Measurements from ENCODE around the gene KISS1R. TPM values are rescaled to one million over a fixed set of nuclear protein-coding genes. Genes with fewer than 3 reads are reported as not detected.

KISS1R gene
- total RNA-seq, 1 donor from 2014 or later = 8.0 TPM

DNA sequence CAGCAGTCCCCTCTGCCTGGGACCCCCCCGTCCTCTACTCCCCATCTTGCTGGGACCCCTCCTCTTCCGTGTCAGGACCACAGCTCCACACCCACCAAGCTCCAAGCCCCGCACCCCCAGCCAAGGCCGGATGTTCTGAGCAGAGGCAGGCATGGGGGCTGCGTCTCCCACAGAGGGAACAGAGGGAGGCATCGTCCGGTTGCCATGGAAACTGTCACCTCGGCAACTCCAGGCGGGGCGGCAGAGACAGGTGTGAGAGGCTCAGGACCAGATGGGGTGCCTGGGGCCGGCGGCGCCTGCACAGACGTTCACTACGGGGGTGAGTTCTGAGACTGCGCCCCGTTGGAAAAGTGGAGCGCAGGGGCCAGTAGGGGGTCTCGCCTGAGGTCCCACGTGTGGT is 18.5 kb upstream of the KISS1R start:
- no peak for DNase-seq (ENCODE audit: low spot score)
- Mint-ChIP-seq H3K27me3 (ENCODE audit: low read depth) (no peaks in the 10 kb centered on the region), H3K4me3 (ENCODE audit: low read depth) (no peak overlapping the region), H3K9me3 (no peaks in the 10 kb centered on the region), H3K36me3 (ENCODE audit: low read depth) (peaks cover 32% of the 10 kb centered on the region), H3K27ac (no peak overlapping the region), H3K4me1 (ENCODE audit: low read depth) (no peaks in the 10 kb centered on the region)
- intact Hi-C loops (cut with micrococcal nuclease) = no loop called here

DNA sequence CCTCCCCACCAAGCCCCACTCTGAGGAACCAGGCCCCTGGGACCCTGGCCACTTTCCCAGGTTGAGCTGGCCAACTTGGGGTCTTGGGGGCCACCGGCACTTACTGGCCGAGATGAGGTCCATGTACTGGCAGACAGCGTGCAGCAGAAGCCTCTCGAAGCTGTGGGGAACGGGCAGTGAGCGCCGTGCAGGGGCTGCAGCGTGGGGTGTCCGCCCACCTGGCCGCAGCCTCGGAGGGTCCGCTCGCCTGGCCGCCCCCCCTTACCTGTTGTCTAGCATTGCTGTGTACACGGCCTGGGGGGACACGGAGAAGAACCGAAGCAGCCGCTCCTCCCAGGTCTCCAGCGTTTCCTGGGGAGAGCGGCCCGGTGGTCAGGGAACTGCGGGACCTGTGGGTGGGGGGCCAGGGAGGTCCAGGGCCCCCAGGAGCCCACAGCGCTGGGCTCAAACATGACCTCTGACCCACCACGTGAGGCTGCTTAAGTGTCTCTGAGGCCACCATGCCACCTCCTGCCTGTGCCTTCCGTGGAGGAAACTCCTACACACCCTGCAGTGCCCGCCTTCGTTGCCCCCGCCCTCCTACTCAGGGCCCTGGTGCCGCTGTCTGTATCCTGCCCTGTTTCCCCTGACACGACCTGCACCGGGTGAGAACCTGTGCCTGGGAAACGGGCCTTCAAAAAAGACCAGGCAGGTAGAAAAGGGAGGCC is 17.6 kb upstream of the KISS1R start:
- H3K4me1 Mint-ChIP-seq (ENCODE audit: low read depth) = peaks cover 4% of the 10 kb centered on the region
- no peak overlapping the region for H3K4me3 Mint-ChIP-seq (ENCODE audit: low read depth)
- H3K36me3 Mint-ChIP-seq (ENCODE audit: low read depth) = peaks cover 37% of the 10 kb centered on the region
- no peaks in the 10 kb centered on the region for H3K27me3 Mint-ChIP-seq (ENCODE audit: low read depth)
- intact Hi-C loops (cut with micrococcal nuclease) = no loop called here
- no peaks in the 10 kb centered on the region for H3K9me3 Mint-ChIP-seq
- no peak overlapping the region for H3K27ac Mint-ChIP-seq
- DNase-seq (ENCODE audit: low spot score) = no peak

DNA sequence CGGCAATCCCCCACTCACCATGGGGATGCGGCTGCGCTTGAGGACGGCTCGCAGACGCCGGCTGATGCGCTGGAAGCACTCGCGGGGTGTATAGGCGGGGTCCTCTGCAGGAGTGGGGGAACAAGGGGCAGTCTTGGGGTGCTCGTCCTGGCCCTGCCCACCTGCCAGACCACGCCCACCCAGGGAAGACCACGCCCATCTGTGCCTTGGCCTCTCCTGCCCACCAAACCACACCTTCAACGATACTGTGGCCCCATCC is 17.2 kb upstream of the KISS1R start:
- no peaks in the 10 kb centered on the region for H3K27me3 Mint-ChIP-seq (ENCODE audit: low read depth)
- H3K4me3 Mint-ChIP-seq (ENCODE audit: low read depth) = no peak overlapping the region
- peaks cover 4% of the 10 kb centered on the region for H3K4me1 Mint-ChIP-seq (ENCODE audit: low read depth)
- intact Hi-C loops (cut with micrococcal nuclease) = no loop called here
- no peak overlapping the region for H3K27ac Mint-ChIP-seq
- no peaks in the 10 kb centered on the region for H3K9me3 Mint-ChIP-seq
- H3K36me3 Mint-ChIP-seq (ENCODE audit: low read depth) = peaks cover 38% of the 10 kb centered on the region
- no peak for DNase-seq (ENCODE audit: low spot score)

GRCh38 chr19:900302-901111 is 16.6 kb upstream of the KISS1R start:
- H3K27me3 Mint-ChIP-seq (ENCODE audit: low read depth) = no peaks in the 10 kb centered on the region
- H3K27ac Mint-ChIP-seq = no peak overlapping the region
- H3K9me3 Mint-ChIP-seq = no peaks in the 10 kb centered on the region
- intact Hi-C loops (cut with micrococcal nuclease) = no loop called here
- no peak for DNase-seq (ENCODE audit: low spot score)
- peaks cover 38% of the 10 kb centered on the region for H3K36me3 Mint-ChIP-seq (ENCODE audit: low read depth)
- H3K4me3 Mint-ChIP-seq (ENCODE audit: low read depth) = no peak overlapping the region
- peaks cover 4% of the 10 kb centered on the region for H3K4me1 Mint-ChIP-seq (ENCODE audit: low read depth)

GRCh38 chr19:901216-902092 is 15.7 kb upstream of the KISS1R start:
- intact Hi-C loops (cut with micrococcal nuclease) = no loop called here
- Mint-ChIP-seq H3K27me3 (ENCODE audit: low read depth) (no peaks in the 10 kb centered on the region), H3K4me3 (ENCODE audit: low read depth) (no peak overlapping the region), H3K27ac (no peak overlapping the region), H3K4me1 (ENCODE audit: low read depth) (peaks cover 4% of the 10 kb centered on the region), H3K36me3 (ENCODE audit: low read depth) (peaks cover 35% of the 10 kb centered on the region), H3K9me3 (no peaks in the 10 kb centered on the region)
- DNase-seq (ENCODE audit: low spot score) = no peak

GRCh38 chr19:902093-902370 is 15.1 kb upstream of the KISS1R start:
- Mint-ChIP-seq H3K4me3 (ENCODE audit: low read depth) (no peak overlapping the region), H3K27me3 (ENCODE audit: low read depth) (no peaks in the 10 kb centered on the region), H3K36me3 (ENCODE audit: low read depth) (peaks cover 31% of the 10 kb centered on the region), H3K27ac (no peak overlapping the region), H3K9me3 (no peaks in the 10 kb centered on the region), H3K4me1 (ENCODE audit: low read depth) (peaks cover 6% of the 10 kb centered on the region)
- DNase-seq (ENCODE audit: low spot score) = no peak
- intact Hi-C loops (cut with micrococcal nuclease) = no loop called here

GRCh38 chr19:902446-903226 is 14.5 kb upstream of the KISS1R start:
- Mint-ChIP-seq H3K4me1 (ENCODE audit: low read depth) (peaks cover 8% of the 10 kb centered on the region), H3K4me3 (ENCODE audit: low read depth) (no peak overlapping the region), H3K27me3 (ENCODE audit: low read depth) (no peaks in the 10 kb centered on the region), H3K36me3 (ENCODE audit: low read depth) (peaks cover 30% of the 10 kb centered on the region), H3K27ac (no peak overlapping the region), H3K9me3 (no peaks in the 10 kb centered on the region)
- DNase-seq (ENCODE audit: low spot score) = no peak
- intact Hi-C loops (cut with micrococcal nuclease) = no loop called here

- Mint-ChIP-seq H3K27me3 (ENCODE audit: low read depth) (no peaks in the 10 kb centered on the region), H3K9me3 (no peaks in the 10 kb centered on the region), H3K27ac (no peak overlapping the region), H3K4me3 (ENCODE audit: low read depth) (no peak overlapping the region), H3K4me1 (ENCODE audit: low read depth) (peaks cover 8% of the 10 kb centered on the region), H3K36me3 (ENCODE audit: low read depth) (peaks cover 27% of the 10 kb centered on the region)
- intact Hi-C loops (cut with micrococcal nuclease) = no loop called here
- no peak for DNase-seq (ENCODE audit: low spot score)
Observed at GRCh38 chr19:903266-903797, 13.8 kb upstream of the KISS1R start.

GRCh38 chr19:904545-904944 is 12.6 kb upstream of the KISS1R start:
- H3K9me3 Mint-ChIP-seq = no peaks in the 10 kb centered on the region
- peaks cover 17% of the 10 kb centered on the region for H3K4me1 Mint-ChIP-seq (ENCODE audit: low read depth)
- H3K36me3 Mint-ChIP-seq (ENCODE audit: low read depth) = peaks cover 29% of the 10 kb centered on the region
- no peaks in the 10 kb centered on the region for H3K27me3 Mint-ChIP-seq (ENCODE audit: low read depth)
- no peak overlapping the region for H3K4me3 Mint-ChIP-seq (ENCODE audit: low read depth)
- intact Hi-C loops (cut with micrococcal nuclease) = no loop called here
- no peak overlapping the region for H3K27ac Mint-ChIP-seq
- no peak for DNase-seq (ENCODE audit: low spot score)

- Mint-ChIP-seq H3K27ac (peak overlapping the region; percentile 35), H3K9me3 (no peaks in the 10 kb centered on the region), H3K36me3 (ENCODE audit: low read depth) (peaks cover 29% of the 10 kb centered on the region), H3K4me1 (ENCODE audit: low read depth) (peaks cover 25% of the 10 kb centered on the region), H3K27me3 (ENCODE audit: low read depth) (no peaks in the 10 kb centered on the region), H3K4me3 (ENCODE audit: low read depth) (no peak overlapping the region)
- intact Hi-C loops (cut with micrococcal nuclease) = no loop called here
- DNase-seq (ENCODE audit: low spot score) = no peak
Observed at GRCh38 chr19:906480-906879, 10.7 kb upstream of the KISS1R start.

DNA sequence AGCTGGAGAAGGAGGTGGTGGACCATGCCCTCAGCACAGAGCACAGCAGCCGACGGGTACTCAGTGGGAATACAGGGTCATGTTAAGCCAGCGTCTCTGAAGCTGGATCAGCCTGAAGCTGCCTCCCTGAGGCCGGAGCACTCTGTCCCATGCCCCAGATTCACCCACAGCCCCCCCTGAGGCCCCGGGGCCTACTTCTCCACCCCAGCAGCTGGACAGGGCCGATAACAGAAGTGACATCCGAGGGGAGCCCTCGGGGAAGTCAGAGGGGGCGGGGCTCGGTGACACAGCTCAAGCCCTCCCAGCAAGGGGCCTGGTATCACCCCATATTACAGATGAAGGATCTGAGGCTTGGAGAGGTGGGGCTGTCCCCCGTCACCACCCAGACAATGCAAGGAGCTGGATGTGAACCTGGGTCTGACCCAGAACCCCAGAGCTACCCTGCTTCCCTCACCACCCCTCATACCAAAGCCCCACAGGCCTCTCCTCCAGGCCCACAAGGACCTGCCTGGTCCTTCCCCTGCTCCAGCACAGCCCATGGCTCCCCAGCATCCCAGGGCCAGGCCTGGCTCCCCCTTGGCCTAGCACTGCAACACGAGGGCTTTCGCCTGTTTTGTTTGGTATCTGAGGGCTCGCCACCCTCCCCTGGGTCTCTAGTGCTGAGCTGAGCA is 9.8 kb upstream of the KISS1R start:
- H3K4me1 Mint-ChIP-seq (ENCODE audit: low read depth) = peaks cover 25% of the 10 kb centered on the region
- intact Hi-C loops (cut with micrococcal nuclease) = no loop called here
- DNase-seq (ENCODE audit: low spot score) = no peak
- H3K27ac Mint-ChIP-seq = no peak overlapping the region
- no peaks in the 10 kb centered on the region for H3K27me3 Mint-ChIP-seq (ENCODE audit: low read depth)
- no peak overlapping the region for H3K4me3 Mint-ChIP-seq (ENCODE audit: low read depth)
- no peaks in the 10 kb centered on the region for H3K9me3 Mint-ChIP-seq
- H3K36me3 Mint-ChIP-seq (ENCODE audit: low read depth) = peaks cover 25% of the 10 kb centered on the region

All from activated T-helper 2 cell treated with anti-CD3 and anti-CD28 coated beads, Interferon-gamma antibody, Interleukin-2, Interleukin-4, amounts not matched to agents 10 μg/mL and 5 μg/mL and 100 μg/mL, durations not matched to agents 14 hours and 24 hours and 36 hours (primary cell).